HG02973 (cell line): ENCODE measurements around the gene KPTN.

Source experiments
- ATAC-seq: cut with Tn5 transposase; IDR thresholded peaks from one replicate; pipeline ENCODE4 v1.9.1; 2021; ENCODE audit warnings: moderate library complexity; ENCODE audit not compliant: unreplicated experiment

The KPTN gene

DNA sequence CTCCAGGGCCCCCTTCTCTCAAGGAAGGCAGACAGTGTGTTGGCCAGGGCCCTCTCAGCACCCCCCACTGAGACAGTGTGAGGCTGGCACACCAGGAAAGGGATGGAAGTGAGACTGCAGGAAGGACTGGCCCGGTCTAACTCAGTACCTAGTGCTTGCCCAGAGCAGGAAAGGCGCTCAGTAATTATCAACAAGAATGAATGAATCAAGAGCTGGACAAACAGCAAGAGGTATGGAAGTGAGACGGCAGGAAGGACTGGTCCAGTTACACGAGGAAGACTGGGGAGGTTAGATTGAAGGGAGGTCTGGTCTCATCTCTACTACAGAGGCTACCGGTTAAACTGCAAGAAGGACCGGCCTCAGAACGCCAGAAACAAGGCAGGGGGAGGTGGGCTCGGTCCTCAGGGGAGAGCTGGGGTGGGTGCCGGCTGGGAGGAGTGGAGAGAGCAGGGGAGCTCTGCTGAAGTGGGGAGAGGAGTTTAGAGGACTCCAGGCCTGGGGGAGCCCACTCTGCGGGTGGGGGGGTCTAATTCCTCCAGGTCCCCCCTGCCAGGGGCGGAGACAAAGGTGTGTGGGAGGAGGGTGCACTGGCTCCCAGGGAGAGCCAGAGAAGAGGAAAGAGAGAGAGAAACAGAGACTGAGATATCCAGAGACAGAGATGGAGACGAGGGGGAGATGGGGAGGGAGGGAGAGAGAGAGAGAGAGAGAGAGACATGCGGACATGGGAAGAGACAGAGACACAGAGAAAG, 13.4 kb downstream of the KPTN start:
- ATAC-seq: no peak

GRCh38 chr19:47469719-47470118, 14.3 kb downstream of the KPTN start:
- no peak for ATAC-seq

DNA sequence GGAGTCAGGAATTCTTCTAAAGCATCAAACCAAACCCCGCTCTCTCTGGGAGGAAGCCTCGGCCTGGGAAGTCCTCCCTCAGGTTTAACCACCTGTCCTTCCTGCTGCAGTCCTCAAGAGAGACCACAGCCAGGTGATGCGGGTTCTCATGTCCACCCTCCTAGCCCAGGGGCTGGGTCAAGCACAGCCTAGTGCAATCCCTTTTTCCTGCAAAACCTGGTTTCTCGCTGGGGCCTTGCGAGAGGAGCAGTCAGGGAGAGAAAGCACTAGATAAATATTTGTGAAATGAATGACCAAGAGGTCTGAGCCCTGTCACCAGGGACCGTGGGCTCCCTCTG, 14.7 kb downstream of the KPTN start:
- ATAC-seq: no peak

- ATAC-seq: no peak
These were observed 16.1 kb downstream of the KPTN start for GRCh38 chr19:47467914-47468313.

DNA sequence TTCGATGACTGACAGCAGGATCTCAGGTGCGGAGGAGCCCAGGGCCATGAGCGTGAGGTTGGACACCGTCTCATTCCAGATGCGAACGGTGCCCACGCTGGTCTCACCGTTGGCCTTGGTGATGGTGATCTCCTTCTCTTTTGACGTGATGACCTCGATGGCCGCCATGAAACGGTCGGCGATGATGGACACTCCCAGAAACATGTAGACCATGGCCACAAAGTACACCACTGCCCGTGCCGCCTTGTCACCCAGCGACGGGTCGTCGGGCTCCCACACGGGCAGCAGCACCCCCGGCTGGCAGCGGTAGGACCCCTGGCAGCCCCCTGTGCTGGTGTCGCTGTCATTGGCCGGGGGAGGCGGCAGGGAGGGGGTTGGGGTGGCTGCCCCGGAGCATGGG, 18.1 kb downstream of the KPTN start:
- no peak for ATAC-seq

- ATAC-seq: no peak
These were observed 19.2 kb downstream of the KPTN start for GRCh38 chr19:47464675-47465419.

DNA sequence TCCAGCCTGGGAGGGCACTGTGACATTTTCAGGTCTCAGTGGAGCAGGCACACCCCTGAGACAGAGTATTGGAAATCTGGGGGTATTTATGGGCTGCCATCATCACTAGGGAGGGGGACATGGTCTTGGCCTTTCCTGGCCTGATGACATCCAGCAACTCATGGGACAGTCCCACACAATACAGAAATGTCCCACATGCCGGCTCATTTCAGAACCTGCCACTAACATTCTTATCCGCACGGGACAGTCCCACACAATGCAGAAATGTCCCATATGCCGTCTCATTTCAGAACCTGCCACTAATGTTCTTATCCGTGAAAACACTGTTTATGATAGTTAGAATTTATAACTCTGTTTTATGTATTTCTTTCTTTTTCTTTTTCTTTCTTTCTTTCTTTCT, 22.1 kb downstream of the KPTN start:
- no peak for ATAC-seq

DNA sequence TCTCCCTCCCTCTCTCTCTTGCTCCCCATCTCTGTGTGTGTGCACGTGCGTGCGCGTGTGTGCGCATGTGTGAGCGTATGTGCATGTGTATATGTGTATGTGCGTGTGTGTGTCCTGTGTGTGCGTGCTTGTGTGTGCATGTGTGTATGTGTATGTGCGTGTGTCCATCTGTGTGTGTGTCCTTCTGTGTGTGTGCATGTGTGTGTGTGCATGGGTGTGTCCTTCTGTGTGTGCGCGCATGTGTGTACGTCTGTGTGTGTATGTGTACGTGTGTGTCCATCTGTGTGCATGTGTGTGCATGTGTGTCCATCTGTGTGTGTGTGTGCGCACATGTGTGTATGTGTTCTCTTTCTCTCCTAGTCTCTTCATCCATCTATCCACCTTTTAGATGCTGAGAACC, 24.5 kb downstream of the KPTN start:
- ATAC-seq: no peak

GRCh38 chr19:47458672-47459071, 25.3 kb downstream of the KPTN start:
- ATAC-seq: no peak

GRCh38 chr19:47456721-47457474, 27.1 kb downstream of the KPTN start:
- ATAC-seq: no peak

DNA sequence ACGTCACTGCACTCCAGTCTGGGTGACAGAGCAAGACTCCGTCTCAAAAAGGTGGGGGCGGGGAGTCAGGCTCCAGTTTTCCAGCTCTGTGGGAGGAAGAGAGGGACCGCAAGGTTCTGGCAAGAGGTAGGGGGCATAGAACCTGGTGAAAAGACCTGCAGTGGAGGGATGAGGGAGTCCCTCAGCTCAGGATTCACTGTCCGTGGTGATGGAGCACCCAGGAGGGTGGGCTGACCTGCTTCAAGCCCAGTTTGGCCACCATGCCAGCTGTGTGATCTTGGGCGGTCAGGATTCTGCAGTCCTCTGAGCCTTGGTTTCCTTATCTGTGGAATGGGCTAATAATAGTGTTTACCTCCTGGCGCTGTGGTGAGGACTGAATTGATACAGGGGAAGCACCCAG, 33.5 kb downstream of the KPTN start:
- ATAC-seq: no peak

GRCh38 chr19:47448360-47448727, 35.7 kb downstream of the KPTN start:
- no peak for ATAC-seq

GRCh38 chr19:47447470-47448359, 36.3 kb downstream of the KPTN start:
- no peak for ATAC-seq

DNA sequence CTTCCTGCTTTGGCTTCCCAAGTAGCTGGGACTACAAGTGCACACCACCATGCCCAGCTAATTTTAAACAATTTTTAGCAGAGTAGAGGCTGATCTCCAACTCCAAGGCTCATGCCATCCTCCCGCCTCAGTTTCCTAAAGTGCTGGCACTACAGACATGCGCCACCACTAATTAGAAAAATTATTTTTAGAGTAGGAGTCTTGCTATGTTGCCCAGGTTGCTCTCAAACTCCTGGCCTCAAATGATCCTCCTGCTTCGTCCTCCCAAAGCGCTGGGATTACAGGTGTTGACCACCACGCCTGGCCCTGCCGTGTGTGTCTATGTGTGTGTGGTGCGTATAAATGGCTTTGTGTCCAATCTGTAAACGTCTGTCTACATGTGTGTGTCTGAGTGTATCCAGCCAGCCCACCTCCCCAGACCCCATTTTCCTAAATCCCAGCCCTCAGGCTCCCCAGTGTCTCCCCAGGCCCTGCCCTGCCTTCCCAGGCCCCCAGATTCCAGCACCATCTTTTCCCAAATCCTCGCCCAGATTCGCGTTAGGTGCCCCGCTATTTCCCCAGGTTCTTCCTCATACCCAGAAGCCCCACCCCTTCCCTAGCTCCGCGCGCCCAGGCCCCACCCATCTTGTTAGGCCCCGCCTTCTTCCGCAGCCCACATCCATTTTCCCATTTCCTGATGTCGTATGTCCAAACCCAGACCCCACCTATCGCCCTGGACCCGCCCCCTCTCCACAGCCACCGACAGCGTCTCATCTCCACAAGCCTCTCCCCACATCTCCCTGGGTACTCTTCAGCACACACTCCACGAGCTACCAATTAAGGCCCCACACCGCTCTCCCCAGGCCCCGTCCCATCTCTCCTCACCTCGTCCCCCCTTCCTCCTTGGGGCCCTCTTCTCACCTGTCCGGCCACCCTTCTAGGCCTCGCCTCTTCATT, 37.2 kb downstream of the KPTN start:
- no peak for ATAC-seq

GRCh38 chr19:47445937-47446402, 38.0 kb downstream of the KPTN start:
- no peak for ATAC-seq

- ATAC-seq: no peak
These were observed 38.5 kb downstream of the KPTN start for GRCh38 chr19:47445527-47445926.

DNA sequence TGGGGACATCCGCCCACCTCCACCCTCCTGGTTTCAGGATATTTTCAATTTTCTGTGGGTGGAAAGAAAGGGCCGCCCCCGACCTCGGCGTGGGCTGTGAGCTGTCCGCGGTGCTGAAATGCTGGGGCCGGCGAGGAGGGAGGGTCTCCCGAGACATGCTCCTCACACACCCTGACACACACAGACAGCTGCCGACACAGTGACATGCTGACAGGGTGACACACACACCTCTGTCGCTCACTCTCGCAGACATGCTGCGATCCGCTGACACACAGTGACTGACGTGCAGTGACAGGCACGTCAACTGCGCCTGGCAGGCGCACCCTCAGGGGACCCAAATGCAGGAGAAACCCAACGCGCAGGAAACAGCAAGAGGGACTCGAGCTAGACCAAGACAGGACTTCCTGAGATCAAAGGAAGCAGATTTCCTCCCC, 39.6 kb downstream of the KPTN start:
- ATAC-seq: no peak

- no peak for ATAC-seq
These were observed 40.7 kb downstream of the KPTN start for GRCh38 chr19:47443331-47443730.

- no peak for ATAC-seq
These were observed 45.2 kb downstream of the KPTN start for GRCh38 chr19:47438793-47439220.

GRCh38 chr19:47437500-47437899, 46.5 kb downstream of the KPTN start:
- no peak for ATAC-seq
